Measurements from ENCODE around the gene PRDM16.

The PRDM16 gene

GRCh38 chr1:3417082-3417739 lies 348.2 kb downstream of the PRDM16 start:
- Histone ChIP-seq H3K9ac (ENCODE audit: low read length in 2 of 2) (no peak overlapping the region), H3K27me3 (ENCODE audit: control insufficient read depth in 1 of 2, insufficient read depth in 2 of 2, low read length in 2 of 2) (peaks cover 3 to 4% of the 10 kb centered on the region in 2 donors), H3K27ac (ENCODE audit: low read length) (no peak overlapping the region)

DNA sequence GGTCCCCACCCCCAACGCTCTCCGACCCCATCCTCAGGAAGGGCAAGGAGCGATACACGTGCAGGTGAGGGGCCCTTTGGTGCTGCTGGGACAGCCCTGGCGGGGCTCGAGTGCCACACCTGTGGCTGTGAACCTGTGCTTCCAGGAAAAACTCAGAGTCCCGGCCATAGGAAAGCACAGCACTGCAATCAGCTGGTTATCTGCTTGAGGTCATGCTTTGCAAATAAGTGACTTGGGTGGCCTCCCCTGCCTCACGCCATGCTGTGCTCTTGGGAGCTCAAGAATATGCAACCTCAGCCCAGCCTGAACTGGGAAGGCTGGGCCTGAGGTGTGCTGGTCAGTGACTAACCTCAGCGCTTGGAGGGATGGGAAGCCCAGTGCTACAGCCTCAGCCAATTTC lies 348.9 kb downstream of the PRDM16 start:
- Histone ChIP-seq H3K36me3 (ENCODE audit: control insufficient read depth in 2 of 2, insufficient read depth in 2 of 2, low read length in 2 of 2) (no peaks in the 10 kb centered on the region), H3K27me3 (ENCODE audit: control insufficient read depth in 1 of 2, insufficient read depth in 2 of 2, low read length in 2 of 2) (peaks cover 3 to 4% of the 10 kb centered on the region in 2 donors)

More at GRCh38 chr1:3417082-3417739, 348.2 kb downstream of the PRDM16 start:
- Histone ChIP-seq H3K4me1 (ENCODE audit: control insufficient read depth, insufficient read depth, low read length) (peaks cover 5% of the 10 kb centered on the region), H3K9me3 (ENCODE audit: control insufficient read depth in 2 of 2, low read length in 2 of 2) (peaks cover 0 to 14% of the 10 kb centered on the region in 2 donors), H3K36me3 (ENCODE audit: control insufficient read depth in 2 of 2, insufficient read depth in 2 of 2, low read length in 2 of 2) (no peaks in the 10 kb centered on the region), H3K4me3 (ENCODE audit: low read length in 2 of 2) (no peak overlapping the region)

DNA sequence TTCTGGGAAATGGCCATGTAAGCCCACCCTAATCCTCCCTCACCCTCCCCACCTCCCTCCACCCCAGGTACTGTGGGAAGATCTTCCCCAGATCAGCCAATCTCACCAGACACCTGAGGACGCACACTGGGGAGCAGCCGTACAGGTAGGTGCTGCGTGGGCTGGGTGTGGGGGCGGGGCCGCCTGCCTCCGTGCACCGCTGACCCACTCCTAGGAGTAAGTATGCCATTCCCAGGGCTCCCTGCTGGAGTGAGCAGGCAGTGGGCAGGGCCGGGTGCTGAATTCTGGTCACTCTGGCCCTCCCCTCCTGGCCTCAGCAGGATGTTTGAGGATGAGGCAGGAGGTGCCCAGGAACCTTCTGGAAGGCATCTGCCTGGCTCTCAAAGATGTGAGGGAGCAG lies 349.6 kb downstream of the PRDM16 start:
- Histone ChIP-seq H3K9ac (ENCODE audit: low read length in 2 of 2) (no peak overlapping the region), H3K4me3 (ENCODE audit: low read length in 2 of 2) (no peak overlapping the region), H3K4me1 (ENCODE audit: control insufficient read depth, insufficient read depth, low read length) (peaks cover 5% of the 10 kb centered on the region), H3K27me3 (ENCODE audit: control insufficient read depth in 1 of 2, insufficient read depth in 2 of 2, low read length in 2 of 2) (peaks cover 2 to 3% of the 10 kb centered on the region in 2 donors), H3K9me3 (ENCODE audit: control insufficient read depth in 2 of 2, low read length in 2 of 2) (peaks cover 0 to 14% of the 10 kb centered on the region in 2 donors), H3K36me3 (ENCODE audit: control insufficient read depth in 2 of 2, insufficient read depth in 2 of 2, low read length in 2 of 2) (no peaks in the 10 kb centered on the region), H3K27ac (ENCODE audit: low read length) (no peak overlapping the region)

More for the DNA sequence above, 348.9 kb downstream of the PRDM16 start:
- H3K9me3 ChIP-seq (ENCODE audit: control insufficient read depth in 2 of 2, low read length in 2 of 2): peaks cover 0 to 14% of the 10 kb centered on the region in 2 donors
- no peak overlapping the region for H3K9ac ChIP-seq (ENCODE audit: low read length in 2 of 2)
- no peak overlapping the region for H3K27ac ChIP-seq (ENCODE audit: low read length)
- H3K4me1 ChIP-seq (ENCODE audit: control insufficient read depth, insufficient read depth, low read length): peaks cover 5% of the 10 kb centered on the region
- H3K4me3 ChIP-seq (ENCODE audit: low read length in 2 of 2): no peak overlapping the region

- Histone ChIP-seq H3K27ac (ENCODE audit: low read length) (no peak overlapping the region), H3K9me3 (ENCODE audit: control insufficient read depth in 2 of 2, low read length in 2 of 2) (peaks cover 0 to 14% of the 10 kb centered on the region in 2 donors), H3K9ac (ENCODE audit: low read length in 2 of 2) (no peak overlapping the region), H3K4me3 (ENCODE audit: low read length in 2 of 2) (no peak overlapping the region), H3K27me3 (ENCODE audit: control insufficient read depth in 1 of 2, insufficient read depth in 2 of 2, low read length in 2 of 2) (peaks cover 2 to 3% of the 10 kb centered on the region in 2 donors), H3K36me3 (ENCODE audit: control insufficient read depth in 2 of 2, insufficient read depth in 2 of 2, low read length in 2 of 2) (no peaks in the 10 kb centered on the region), H3K4me1 (ENCODE audit: control insufficient read depth, insufficient read depth, low read length) (peaks cover 12% of the 10 kb centered on the region)
Observed at GRCh38 chr1:3419415-3420204, 350.6 kb downstream of the PRDM16 start.

- no peak overlapping the region for H3K4me3 ChIP-seq (ENCODE audit: low read length in 2 of 2)
- no peak overlapping the region for H3K27ac ChIP-seq (ENCODE audit: low read length)
Observed at GRCh38 chr1:3420218-3420951, 351.4 kb downstream of the PRDM16 start.

DNA sequence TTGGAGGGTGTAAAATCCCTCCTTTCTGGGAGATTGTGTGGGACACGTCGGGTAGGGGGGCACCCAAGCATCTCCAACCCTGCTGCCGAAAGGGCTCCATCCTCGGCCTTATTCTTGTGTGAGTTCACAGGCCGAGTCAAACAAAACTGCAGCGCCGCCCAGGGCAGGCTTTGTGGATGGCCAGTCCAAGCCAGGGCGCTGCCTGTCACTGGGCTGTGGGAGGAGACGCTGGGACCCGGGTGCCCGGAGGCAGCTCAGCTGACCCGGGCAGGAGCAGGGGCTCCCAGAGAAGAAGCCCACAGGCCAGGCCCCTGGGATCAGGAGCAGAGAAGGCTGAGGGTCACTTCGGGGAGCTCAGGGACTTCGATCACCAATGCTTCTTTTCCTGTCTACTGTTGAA lies 353.6 kb downstream of the PRDM16 start:
- Histone ChIP-seq H3K9ac (ENCODE audit: low read length in 2 of 2) (no peak overlapping the region), H3K4me3 (ENCODE audit: low read length in 2 of 2) (no peak overlapping the region), H3K4me1 (ENCODE audit: control insufficient read depth, insufficient read depth, low read length) (peaks cover 12% of the 10 kb centered on the region), H3K9me3 (ENCODE audit: control insufficient read depth in 2 of 2, low read length in 2 of 2) (peaks cover 0 to 8% of the 10 kb centered on the region in 2 donors), H3K27ac (ENCODE audit: low read length) (no peak overlapping the region), H3K27me3 (ENCODE audit: control insufficient read depth in 1 of 2, insufficient read depth in 2 of 2, low read length in 2 of 2) (peaks cover 2 to 3% of the 10 kb centered on the region in 2 donors), H3K36me3 (ENCODE audit: control insufficient read depth in 2 of 2, insufficient read depth in 2 of 2, low read length in 2 of 2) (peaks cover 0 to 2% of the 10 kb centered on the region in 2 donors)

More at GRCh38 chr1:3420218-3420951, 351.4 kb downstream of the PRDM16 start:
- peaks cover 12% of the 10 kb centered on the region for H3K4me1 ChIP-seq (ENCODE audit: control insufficient read depth, insufficient read depth, low read length)
- H3K27me3 ChIP-seq (ENCODE audit: control insufficient read depth in 1 of 2, insufficient read depth in 2 of 2, low read length in 2 of 2): peaks cover 2 to 3% of the 10 kb centered on the region in 2 donors
- no peaks in the 10 kb centered on the region for H3K36me3 ChIP-seq (ENCODE audit: control insufficient read depth in 2 of 2, insufficient read depth in 2 of 2, low read length in 2 of 2)
- peaks cover 0 to 14% of the 10 kb centered on the region in 2 donors for H3K9me3 ChIP-seq (ENCODE audit: control insufficient read depth in 2 of 2, low read length in 2 of 2)
- H3K9ac ChIP-seq (ENCODE audit: low read length in 2 of 2): no peak overlapping the region

DNA sequence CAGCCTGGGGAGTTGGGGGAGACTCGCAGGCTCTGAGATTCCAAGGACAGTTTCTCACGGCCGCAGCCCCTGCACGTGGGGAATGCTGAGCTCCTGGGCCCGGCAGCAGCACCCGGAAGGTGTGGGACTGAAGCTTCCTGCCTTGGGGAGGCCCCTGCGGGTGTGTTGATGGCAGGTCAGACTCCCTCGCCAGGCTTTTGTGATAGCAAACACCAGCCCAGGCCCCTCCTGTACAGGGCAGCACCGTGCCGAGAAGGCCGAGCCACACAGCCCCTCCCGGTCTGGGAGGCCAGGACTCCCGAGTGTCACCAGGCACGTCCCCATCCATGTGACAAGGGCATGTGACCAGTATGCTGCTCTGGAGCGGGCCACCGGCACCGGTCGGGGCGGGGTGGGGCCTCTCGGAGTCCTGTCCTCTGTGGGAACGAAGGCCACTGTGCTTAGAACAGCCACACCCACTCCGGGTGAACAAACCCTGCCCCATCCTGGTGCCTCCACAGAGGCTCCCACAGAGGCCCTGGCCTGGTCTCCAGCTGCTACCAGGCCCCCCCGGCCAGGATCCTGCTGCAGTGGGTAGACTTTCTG lies 354.3 kb downstream of the PRDM16 start:
- Histone ChIP-seq H3K9ac (ENCODE audit: low read length in 2 of 2) (no peak overlapping the region), H3K4me3 (ENCODE audit: low read length in 2 of 2) (no peak overlapping the region), H3K9me3 (ENCODE audit: control insufficient read depth in 2 of 2, low read length in 2 of 2) (peaks cover 0 to 8% of the 10 kb centered on the region in 2 donors), H3K4me1 (ENCODE audit: control insufficient read depth, insufficient read depth, low read length) (peaks cover 12% of the 10 kb centered on the region), H3K36me3 (ENCODE audit: control insufficient read depth in 2 of 2, insufficient read depth in 2 of 2, low read length in 2 of 2) (peaks cover 0 to 2% of the 10 kb centered on the region in 2 donors), H3K27me3 (ENCODE audit: control insufficient read depth in 1 of 2, insufficient read depth in 2 of 2, low read length in 2 of 2) (peaks cover 2 to 3% of the 10 kb centered on the region in 2 donors), H3K27ac (ENCODE audit: low read length) (no peak overlapping the region)

- Histone ChIP-seq H3K4me3 (ENCODE audit: low read length in 2 of 2) (no peak overlapping the region), H3K36me3 (ENCODE audit: control insufficient read depth in 2 of 2, insufficient read depth in 2 of 2, low read length in 2 of 2) (peaks cover 0 to 2% of the 10 kb centered on the region in 2 donors), H3K4me1 (ENCODE audit: control insufficient read depth, insufficient read depth, low read length) (peaks cover 9% of the 10 kb centered on the region), H3K27me3 (ENCODE audit: control insufficient read depth in 1 of 2, insufficient read depth in 2 of 2, low read length in 2 of 2) (no peaks in the 10 kb centered on the region), H3K27ac (ENCODE audit: low read length) (no peak overlapping the region), H3K9me3 (ENCODE audit: control insufficient read depth in 2 of 2, low read length in 2 of 2) (peaks cover 0 to 8% of the 10 kb centered on the region in 2 donors), H3K9ac (ENCODE audit: low read length in 2 of 2) (no peak overlapping the region)
Observed at GRCh38 chr1:3423896-3424611, 355.1 kb downstream of the PRDM16 start.

GRCh38 chr1:3425486-3426215 lies 356.6 kb downstream of the PRDM16 start:
- peaks cover 7% of the 10 kb centered on the region for H3K4me1 ChIP-seq (ENCODE audit: control insufficient read depth, insufficient read depth, low read length)
- no peaks in the 10 kb centered on the region for H3K9me3 ChIP-seq (ENCODE audit: control insufficient read depth in 2 of 2, low read length in 2 of 2)
- H3K27ac ChIP-seq (ENCODE audit: low read length): no peak overlapping the region
- no peak overlapping the region for H3K9ac ChIP-seq (ENCODE audit: low read length in 2 of 2)
- H3K27me3 ChIP-seq (ENCODE audit: control insufficient read depth in 1 of 2, insufficient read depth in 2 of 2, low read length in 2 of 2): no peaks in the 10 kb centered on the region
- H3K4me3 ChIP-seq (ENCODE audit: low read length in 2 of 2): no peak overlapping the region
- H3K36me3 ChIP-seq (ENCODE audit: control insufficient read depth in 2 of 2, insufficient read depth in 2 of 2, low read length in 2 of 2): peaks cover 0 to 2% of the 10 kb centered on the region in 2 donors
